IPS DF 19.7 (cell line): ENCODE results near the gene PPME1.

Experiments used
- DNase-seq: peaks from one replicate; pipeline ENCODE4 v3.0.0-alpha.2; 2013; ENCODE audit warnings: low read depth, low spot score

The PPME1 gene

DNA sequence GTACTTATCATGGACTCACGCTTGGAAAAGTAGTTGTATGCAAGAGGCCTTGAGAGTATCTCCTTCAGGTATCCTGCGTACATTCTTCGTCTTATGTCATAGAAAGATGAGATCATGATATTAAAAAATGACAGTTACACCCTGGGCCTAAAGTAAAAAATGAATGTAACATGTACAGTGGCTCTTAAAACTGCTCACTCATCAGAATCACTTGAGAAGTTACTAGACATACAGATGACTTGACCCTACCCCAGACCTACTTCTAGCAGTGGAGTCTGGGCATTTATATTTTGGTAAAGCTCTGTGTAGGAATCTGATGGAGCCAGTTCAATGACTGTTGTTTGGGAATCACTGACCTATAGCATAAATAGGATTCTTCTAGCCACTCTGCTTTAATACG, 54.5 kb downstream of the PPME1 start:
- no peak for DNase-seq

DNA sequence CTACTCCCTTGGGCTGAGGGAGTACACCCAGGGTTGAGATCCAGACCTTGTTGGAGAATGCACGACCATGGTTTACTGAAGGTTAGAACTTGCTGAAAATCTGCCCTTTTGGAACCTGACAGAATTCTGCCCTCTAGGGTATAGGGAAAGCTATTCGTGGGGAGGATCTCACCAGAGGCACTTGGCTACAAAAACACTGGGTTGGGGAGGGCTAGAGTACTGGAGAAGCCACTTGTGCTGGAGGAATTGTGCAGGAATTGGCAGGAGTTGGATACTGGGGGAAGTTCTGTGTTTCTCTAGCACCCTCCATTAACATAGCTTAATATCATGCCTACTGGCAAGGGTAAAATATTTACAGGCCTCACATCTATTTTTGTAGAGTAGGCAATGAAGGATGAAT, 55.8 kb downstream of the PPME1 start:
- no peak for DNase-seq

GRCh38 chr11:74232311-74232950, 61.3 kb downstream of the PPME1 start:
- DNase-seq = no peak

- no peak for DNase-seq
Measured at GRCh38 chr11:74233683-74234082, 62.6 kb downstream of the PPME1 start.

DNA sequence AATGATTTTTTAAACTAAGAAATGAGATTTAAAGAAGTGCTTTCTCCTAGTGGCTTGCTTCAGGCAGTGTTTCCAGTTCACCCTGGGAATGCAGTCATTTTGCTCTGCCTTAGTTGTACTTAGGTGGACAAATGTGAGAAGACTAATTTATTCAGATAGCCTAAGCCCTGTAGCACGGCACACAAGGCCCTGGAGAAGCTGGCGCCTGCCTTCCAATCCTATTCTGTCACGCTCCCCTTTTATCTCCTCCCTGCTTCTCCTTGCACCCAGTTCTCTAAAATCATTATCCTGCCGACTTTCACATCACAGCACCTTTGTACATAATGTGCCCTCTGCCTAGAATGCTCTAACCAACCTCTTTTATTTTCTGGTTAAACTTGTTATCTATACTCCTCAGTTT, 64.0 kb downstream of the PPME1 start:
- no peak for DNase-seq

- DNase-seq = no peak
Measured at GRCh38 chr11:74237541-74237940, 66.5 kb downstream of the PPME1 start.

DNA sequence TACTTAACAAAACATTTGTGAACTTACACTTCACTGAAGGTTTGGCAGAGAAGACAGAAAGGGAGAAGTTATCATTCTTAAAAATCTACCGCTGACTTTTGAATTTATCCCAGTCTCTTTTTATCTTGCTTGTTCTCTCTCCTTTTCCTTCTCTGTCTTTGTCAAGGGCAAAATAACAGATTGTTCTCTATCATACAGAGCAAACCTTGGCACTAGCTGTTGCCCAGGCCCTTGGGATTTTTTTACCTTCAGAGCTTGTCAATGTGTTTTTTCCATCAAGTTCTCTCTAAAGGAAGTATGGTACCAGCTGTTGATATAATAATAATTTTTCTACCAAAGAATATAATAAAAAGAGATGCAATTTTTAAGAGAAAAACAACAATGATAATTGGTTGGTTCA, 67.2 kb downstream of the PPME1 start:
- DNase-seq = no peak

DNA sequence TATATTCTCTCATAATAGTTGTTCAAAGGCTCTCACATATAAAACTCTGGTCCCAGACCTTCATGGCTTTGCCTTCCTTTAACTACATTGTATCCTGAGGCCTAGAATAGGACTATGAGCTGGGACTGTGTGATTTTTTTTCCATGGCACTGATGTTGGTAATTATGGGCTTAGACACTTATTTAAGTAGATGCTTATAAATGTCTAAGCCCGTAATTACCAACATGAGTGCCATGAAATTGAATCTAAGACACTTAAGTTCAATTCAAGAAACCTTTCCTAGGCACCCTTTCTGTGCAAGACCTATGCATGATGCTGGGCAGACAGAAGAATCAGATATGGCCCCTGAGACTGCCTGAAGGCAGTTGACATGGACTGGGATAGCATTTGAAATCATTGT, 77.4 kb downstream of the PPME1 start:
- no peak for DNase-seq

DNA sequence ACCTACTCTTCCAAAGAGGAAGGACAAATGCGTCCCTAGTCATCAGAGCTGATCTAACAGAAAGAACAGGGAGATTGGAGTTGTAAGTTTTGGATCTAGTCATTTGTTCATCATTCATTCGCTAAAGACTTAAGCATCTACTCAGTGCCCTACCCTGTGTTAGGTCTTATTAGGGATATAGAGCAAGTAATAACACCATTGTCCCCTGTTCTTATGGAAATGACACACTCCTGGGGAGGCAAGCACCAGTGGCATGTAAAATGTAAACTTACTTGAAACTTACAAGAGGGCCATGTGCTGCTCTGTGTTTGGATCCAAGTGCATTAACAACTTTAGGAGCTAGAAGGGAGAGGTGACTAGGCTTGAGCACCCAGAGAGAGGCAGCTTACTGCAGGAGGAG, 78.4 kb downstream of the PPME1 start:
- DNase-seq = no peak

DNA sequence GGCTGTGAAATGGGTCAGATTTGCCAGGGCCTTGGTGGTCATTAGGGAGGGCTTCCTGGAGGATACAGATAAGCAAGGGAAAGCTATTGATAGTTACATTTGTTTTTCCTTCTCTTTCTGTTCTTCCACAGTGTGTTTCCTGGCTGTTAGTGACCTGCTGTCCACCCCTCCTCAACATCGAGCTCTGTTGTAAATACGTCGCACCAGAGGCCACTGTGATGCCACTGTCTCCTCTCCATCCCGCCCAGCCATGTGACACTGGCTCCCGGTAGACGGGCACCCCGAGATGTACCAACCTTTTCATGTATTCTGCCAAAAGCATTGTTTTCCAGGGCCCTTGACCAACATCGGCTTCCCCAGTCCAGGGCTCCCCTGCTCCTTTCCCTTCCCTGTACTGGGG, 82.3 kb downstream of the PPME1 start:
- no peak for DNase-seq

DNA sequence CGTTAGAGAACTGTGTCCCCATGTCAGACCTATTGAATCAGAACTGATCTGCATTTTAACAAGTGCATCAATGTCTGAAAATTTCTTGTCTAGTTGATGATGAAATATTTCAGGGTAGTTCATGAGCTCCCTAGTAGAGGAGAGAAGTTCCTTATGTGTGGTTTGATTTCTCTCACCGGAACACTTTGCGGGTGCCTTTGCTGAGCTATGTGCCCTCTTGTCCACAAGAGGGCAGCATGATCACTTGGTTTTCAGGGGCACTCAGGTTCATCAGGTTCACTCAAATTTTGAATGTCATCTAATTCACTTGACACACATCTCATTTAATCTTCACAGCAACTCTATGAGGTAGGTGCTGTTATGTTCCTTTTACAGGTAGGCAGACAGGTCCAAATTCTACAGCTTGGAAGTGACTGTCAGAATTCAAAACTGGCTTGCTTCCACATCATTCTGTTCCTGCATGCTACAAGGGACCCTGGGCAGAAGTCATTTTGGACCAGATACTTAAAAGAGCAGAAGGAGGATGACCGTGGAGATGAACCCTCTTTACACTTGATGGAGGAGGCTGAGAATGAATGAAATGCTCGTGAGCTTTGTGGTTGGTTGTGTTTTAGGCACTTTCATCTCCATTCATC, 84.8 kb downstream of the PPME1 start:
- no peak for DNase-seq

- DNase-seq = no peak
Measured at GRCh38 chr11:74256378-74257133, 85.5 kb downstream of the PPME1 start.

DNA sequence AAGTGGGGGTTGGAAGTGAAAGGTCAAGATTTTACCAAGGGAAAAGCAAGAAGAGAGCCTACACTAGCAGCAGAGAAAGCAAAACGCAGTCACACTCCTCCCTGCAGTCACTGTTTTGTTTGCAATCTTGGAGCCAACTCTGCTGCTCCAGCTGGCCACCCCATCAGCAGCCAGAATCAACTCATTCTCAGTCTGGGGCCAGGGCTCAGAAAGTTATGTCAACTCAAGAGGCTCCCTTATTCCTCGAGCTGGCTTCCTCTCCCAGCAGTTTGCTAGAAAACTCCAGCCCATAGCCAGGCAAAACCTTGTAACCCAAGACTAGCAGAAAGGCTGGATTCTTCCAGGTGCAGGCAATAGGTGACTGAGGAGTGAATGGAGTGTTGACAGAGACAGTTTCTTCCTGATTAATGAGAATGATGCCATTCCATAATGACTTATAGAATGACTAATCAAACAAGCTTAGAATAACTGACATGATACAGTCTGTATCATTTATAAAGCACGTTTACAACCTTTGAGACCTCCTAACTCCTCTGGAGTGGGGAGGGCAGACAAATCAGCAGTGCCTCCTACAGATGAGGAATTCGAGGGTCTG, 87.0 kb downstream of the PPME1 start:
- no peak for DNase-seq

DNA sequence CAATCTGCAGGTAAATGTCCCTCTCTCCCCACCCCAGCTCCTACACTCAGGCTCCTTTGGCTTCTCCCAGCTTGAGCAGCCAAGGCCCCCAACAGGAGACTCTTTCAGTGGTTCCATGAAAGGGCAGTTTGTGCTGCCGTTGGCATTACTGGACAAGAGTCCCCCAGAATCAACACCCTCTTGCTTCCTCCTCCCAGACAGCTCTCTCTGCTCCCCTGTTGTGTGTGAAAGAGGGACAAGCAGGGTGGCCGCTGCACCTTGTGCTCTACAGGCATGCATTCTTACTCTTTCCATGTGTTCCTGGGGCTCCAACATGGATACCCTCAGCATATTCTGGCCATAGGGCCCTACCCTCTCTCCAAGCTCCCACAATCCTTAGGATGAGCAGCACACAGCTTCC, 91.6 kb downstream of the PPME1 start:
- DNase-seq = no peak

- no peak for DNase-seq
Measured at GRCh38 chr11:74265256-74265655, 94.2 kb downstream of the PPME1 start.

GRCh38 chr11:74267014-74267413, 95.9 kb downstream of the PPME1 start:
- DNase-seq = no peak

DNA sequence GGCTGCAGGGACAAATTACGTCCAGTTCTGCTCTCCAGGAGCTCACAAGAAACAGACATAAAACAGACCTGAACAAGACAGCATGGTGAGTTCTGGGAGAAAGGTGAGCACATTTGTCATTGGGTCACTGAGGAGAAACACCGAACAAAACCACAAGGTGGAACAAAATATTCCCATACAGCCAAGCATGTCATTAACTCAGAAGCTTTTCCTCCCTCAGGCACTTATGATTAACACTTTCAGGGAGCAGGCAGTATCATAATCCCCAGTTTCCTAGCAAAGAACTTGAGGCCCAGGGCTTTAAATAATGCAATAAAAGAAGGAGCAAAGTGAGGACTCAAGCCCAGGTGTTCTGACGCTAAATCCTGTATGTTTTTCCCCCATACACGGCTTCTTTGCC, 97.4 kb downstream of the PPME1 start:
- no peak for DNase-seq

DNA sequence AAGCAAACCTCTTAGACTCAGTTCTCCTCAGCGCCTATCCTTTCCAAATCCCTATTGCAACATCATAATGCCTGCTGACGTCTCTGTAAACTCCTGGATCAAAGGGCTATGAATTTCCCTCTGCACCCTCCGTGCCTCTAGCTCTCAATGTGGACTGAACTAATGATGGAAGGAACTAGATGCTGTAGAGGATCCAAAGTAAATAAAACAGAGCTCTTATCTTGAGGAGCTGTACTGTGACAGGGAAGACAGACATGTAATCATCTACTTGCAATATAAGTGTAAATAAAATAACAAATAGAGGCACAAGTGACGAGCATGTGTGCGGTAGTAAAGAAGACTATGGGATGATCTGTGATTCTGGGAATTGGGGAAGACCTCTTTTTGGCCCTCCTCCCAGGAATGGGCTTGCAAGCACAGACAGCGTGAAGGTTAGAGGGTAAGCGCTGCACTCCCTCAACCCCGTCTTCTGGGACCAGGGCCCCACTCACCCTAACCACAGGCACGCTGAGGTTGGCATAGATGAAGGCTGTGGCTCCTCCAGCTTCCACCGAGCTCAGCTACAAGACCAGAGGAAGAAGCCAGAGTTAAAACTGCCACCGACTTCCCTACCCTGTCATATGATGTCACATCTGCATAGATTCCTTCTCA, 98.2 kb downstream of the PPME1 start:
- no peak for DNase-seq

DNA sequence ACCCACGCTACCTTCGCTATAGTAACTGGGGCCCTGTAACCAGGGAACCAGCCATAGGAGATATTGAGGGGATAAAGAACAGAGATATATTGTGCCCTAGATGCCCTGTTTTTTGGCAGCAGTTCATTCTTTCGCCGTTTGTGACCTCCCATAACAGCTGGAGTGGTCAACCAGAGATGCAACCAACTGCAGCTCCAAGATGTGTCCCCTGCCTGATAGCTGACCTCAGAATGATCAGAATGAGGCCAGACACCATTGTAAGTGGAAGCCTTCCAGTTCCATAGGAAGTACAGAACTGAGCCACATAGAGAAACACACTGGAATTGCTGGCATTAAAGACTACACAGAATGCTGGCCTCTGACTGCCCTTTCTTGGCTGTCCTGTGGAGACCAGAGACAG, 101.2 kb downstream of the PPME1 start:
- DNase-seq = no peak

GRCh38 chr11:74276581-74276980, 105.5 kb downstream of the PPME1 start:
- no peak for DNase-seq

GRCh38 chr11:74278103-74278502, 107.0 kb downstream of the PPME1 start:
- DNase-seq = no peak

DNA sequence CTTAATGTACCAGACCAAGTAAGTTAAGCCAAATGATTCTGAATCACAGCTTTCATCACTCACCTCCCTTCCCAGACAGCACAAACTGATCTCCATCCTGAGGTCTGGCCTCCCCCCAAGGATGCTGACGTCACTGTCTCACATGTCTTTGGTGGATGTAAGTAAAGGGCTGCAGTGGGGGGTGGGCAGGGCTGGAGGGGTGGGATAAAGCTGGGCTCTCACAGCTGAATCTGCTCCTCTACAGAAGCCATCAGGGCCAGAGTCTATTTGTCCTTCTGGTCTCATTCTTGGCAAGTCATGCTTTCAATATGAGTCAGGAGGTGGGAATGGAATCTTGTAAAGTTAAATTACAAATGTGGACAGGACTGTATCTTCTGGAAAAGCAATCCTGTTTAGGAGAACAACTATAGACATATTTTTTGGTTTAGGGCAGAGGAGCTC, 107.7 kb downstream of the PPME1 start:
- no peak for DNase-seq
